ENCODE results near the gene ABCA7. TPM values are rescaled to one million over a fixed set of nuclear protein-coding genes. Genes with fewer than 3 reads are reported as not detected.

Gene ABCA7
- polyA plus RNA-seq, 1 donor from 2014 or later = 51.8 TPM

DNA sequence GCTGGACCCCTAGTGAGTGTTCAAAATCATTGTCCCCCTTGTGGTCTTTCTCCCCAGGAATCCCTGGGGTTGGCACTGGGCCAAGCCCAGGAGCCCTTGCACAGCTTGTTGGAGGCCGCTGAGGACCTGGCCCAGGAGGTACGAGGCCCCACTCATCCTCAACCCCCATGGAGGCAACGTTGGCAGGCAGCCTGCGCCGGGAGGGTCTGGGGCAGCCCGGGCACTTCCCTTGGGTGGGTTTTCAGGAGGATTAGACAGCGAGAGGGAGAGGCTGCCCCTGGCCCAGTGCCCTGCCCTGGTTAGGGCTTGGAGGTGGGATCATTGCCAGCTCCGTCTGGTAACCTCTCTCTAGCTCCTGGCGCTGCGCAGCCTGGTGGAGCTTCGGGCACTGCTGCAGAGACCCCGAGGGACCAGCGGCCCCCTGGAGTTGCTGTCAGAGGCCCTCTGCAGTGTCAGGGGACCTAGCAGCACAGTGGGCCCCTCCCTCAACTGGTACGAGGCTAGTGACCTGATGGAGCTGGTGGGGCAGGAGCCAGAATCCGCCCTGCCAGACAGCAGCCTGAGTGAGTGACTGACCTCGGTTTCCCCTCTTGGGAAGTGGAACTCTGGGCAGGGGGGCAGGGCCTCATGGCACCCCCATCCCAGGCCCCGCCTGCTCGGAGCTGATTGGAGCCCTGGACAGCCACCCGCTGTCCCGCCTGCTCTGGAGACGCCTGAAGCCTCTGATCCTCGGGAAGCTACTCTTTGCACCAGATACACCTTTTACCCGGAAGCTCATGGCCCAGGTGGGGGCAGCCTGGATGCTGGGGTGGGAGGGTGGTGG, 3.0 kb downstream of the ABCA7 start:
- H3K9me3 ChIP-seq (ENCODE audit: low read length) = no peaks in the 10 kb centered on the region
- no peaks in the 10 kb centered on the region for H3K36me3 ChIP-seq (ENCODE audit: insufficient read depth, low read length)

GRCh38 chr19:1045247-1045603, 5.3 kb downstream of the ABCA7 start:
- Histone ChIP-seq H3K4me3 (ENCODE audit: low read length) (no peak overlapping the region), H3K9me3 (ENCODE audit: low read length) (no peaks in the 10 kb centered on the region), H2AFZ (ENCODE audit: low read depth, low read length) (no peak overlapping the region), H4K20me1 (ENCODE audit: insufficient read depth) (no peaks in the 10 kb centered on the region), H3K4me2 (ENCODE audit: low read length) (no peak overlapping the region), H3K36me3 (ENCODE audit: insufficient read depth, low read length) (no peaks in the 10 kb centered on the region), H3K9me2 (ENCODE audit: insufficient read depth, low read length) (no peaks in the 10 kb centered on the region), H3K9ac (ENCODE audit: low read length) (no peak overlapping the region), H3K27ac (ENCODE audit: low read length) (no peak overlapping the region), H3K79me2 (replicated peaks; ENCODE audit: insufficient read depth, low read length) (no peaks in the 10 kb centered on the region), H3F3A (ENCODE audit: insufficient read depth, low read length, poor library complexity, severe bottlenecking) (no peaks in the 10 kb centered on the region), H3K27me3 (ENCODE audit: insufficient read depth, low read depth, low read length) (no peaks in the 10 kb centered on the region)
- TF ChIP-seq EZH2 (IDR thresholded peaks at IDR 0.05; ENCODE audit: borderline replicate concordance, insufficient read depth, low read length, poor library complexity, severe bottlenecking) = no peak
- no peak for TF ChIP-seq RAD21 (conservative IDR thresholded peaks at IDR 0.05)
- TF ChIP-seq CTCF (IDR thresholded peaks at IDR 0.05; ENCODE audit: poor library complexity, severe bottlenecking) = no peak

More for the DNA sequence above, 3.0 kb downstream of the ABCA7 start:
- Histone ChIP-seq H3K79me2 (replicated peaks; ENCODE audit: insufficient read depth, low read length) (no peaks in the 10 kb centered on the region), H3K4me2 (ENCODE audit: low read length) (no peak overlapping the region), H3K9me2 (ENCODE audit: insufficient read depth, low read length) (no peaks in the 10 kb centered on the region), H3K27ac (ENCODE audit: low read length) (no peak overlapping the region), H2AFZ (ENCODE audit: low read depth, low read length) (no peak overlapping the region), H4K20me1 (ENCODE audit: insufficient read depth) (no peaks in the 10 kb centered on the region), H3K27me3 (ENCODE audit: insufficient read depth, low read depth, low read length) (no peaks in the 10 kb centered on the region), H3K9ac (ENCODE audit: low read length) (no peak overlapping the region), H3K4me3 (ENCODE audit: low read length) (no peak overlapping the region), H3F3A (ENCODE audit: insufficient read depth, low read length, poor library complexity, severe bottlenecking) (no peaks in the 10 kb centered on the region)
- TF ChIP-seq CTCF (IDR thresholded peaks at IDR 0.05; ENCODE audit: poor library complexity, severe bottlenecking) = no peak
- TF ChIP-seq EZH2 (IDR thresholded peaks at IDR 0.05; ENCODE audit: borderline replicate concordance, insufficient read depth, low read length, poor library complexity, severe bottlenecking) = no peak

DNA sequence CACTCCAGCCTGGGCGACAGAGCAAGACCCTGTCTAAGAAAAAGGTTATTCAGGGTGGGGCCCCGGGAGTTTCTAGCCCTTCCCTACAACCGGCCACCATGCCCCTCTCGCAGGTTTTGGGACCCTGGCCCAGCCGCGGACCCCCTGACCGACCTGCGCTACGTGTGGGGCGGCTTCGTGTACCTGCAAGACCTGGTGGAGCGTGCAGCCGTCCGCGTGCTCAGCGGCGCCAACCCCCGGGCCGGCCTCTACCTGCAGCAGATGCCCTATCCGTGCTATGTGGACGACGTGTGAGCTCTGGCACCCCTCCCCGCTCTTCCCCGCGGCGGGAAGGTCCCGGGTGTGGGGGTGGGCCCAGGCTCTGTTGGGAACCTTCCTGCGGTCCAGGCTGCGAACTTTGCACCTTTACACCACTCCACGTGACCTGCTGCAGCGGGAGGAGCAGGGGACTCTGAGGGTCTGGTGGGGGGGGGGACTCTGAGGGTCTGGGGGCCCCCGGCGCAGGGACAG, 6.3 kb downstream of the ABCA7 start:
- no peaks in the 10 kb centered on the region for H3K27me3 ChIP-seq (ENCODE audit: insufficient read depth, low read depth, low read length)
- no peak overlapping the region for H3K27ac ChIP-seq (ENCODE audit: low read length)
- H3K79me2 ChIP-seq (replicated peaks; ENCODE audit: insufficient read depth, low read length) = no peaks in the 10 kb centered on the region

More for the DNA sequence above, 6.3 kb downstream of the ABCA7 start:
- H3F3A ChIP-seq (ENCODE audit: insufficient read depth, low read length, poor library complexity, severe bottlenecking) = no peaks in the 10 kb centered on the region
- no peaks in the 10 kb centered on the region for H3K9me2 ChIP-seq (ENCODE audit: insufficient read depth, low read length)
- no peaks in the 10 kb centered on the region for H4K20me1 ChIP-seq (ENCODE audit: insufficient read depth)
- H2AFZ ChIP-seq (ENCODE audit: low read depth, low read length) = no peak overlapping the region
- H3K4me2 ChIP-seq (ENCODE audit: low read length) = no peak overlapping the region
- no peaks in the 10 kb centered on the region for H3K36me3 ChIP-seq (ENCODE audit: insufficient read depth, low read length)
- TF ChIP-seq POLR2AphosphoS5 (IDR thresholded peaks at IDR 0.05) (no peak), EP300 (conservative IDR thresholded peaks at IDR 0.05; ENCODE audit: poor library complexity, severe bottlenecking) (no peak), TAF1 (IDR thresholded peaks at IDR 0.05; ENCODE audit: low read depth) (no peak), RAD21 (conservative IDR thresholded peaks at IDR 0.05) (no peak)
- H3K9ac ChIP-seq (ENCODE audit: low read length) = no peak overlapping the region
- H3K9me3 ChIP-seq (ENCODE audit: low read length) = no peaks in the 10 kb centered on the region
- no peak overlapping the region for H3K4me3 ChIP-seq (ENCODE audit: low read length)
